ENCODE results near the gene A2M. TPM values are rescaled to one million over a fixed set of nuclear protein-coding genes. Genes with fewer than 3 reads are reported as not detected.

A2M gene
- total and polyA plus RNA-seq, 10 of the 15 experiments (the other 5 are each of a cell fraction or from before 2014, with no cell fraction given) = 0.03 to 3.5 (median 0.20) TPM; not detected in 5

DNA sequence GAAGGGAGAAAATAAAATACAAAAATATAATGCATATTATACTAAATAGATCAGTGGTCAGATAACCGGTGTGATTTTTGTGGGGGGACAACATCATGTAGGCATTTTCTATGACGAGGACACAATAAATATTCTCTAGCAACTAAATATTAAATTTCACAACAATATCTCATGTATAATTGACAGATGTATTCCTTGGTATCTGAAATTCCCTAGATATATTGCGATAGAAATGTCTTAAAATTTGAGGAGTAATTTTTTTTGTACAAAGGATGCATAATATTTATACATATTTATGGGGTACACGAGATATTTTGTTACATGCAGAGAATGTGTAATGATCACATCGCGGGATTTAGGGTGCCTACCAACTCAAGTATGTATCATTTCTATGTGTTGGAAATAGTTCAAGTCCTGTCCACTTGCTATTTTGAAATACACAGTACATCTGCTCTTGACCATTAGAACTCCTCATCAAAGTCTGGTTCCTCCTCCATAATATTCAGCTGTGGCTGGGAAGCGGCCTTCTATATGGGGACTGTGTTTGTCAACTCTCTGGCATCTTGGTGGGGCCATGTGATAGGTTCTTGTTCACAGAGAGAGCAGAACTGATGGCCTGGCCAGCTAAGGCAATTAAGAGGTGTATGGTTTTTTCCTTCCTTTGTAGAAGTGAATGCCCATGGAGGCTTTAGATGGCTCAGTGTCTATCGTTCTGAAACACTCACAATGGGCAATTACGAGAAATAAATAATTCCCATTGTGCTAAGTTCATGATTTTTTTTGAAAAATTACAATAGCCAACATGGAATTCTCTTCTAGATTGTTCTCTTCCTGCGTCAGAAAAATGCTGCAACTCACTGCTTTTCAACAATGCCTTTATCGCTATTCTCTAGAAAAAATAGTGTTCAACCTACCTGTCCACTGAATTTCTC is 8.8 kb downstream of the A2M start:
- WGBS (ENCODE audit: insufficient coverage, insufficient replicate concordance, low lambda C conversion rate, missing lambda C conversion rate) = 55% methylated on average over 11 of the region's 11 CpGs
- TF ChIP-seq ZNF217 (IDR thresholded peaks at IDR 0.05) (no peak), RAD51 (IDR thresholded peaks at IDR 0.05) (no peak), EGR1 (IDR thresholded peaks at IDR 0.05; ENCODE audit: borderline replicate concordance in 1 of 2, low read depth in 2 of 2, low read length in 2 of 2) (no peak), NFIC (IDR thresholded peaks at IDR 0.05; ENCODE audit: low read depth, low read length) (no peak), RCOR1 (conservative IDR thresholded peaks at IDR 0.05; ENCODE audit: low read depth, low read length) (no peak)
- TF ChIP-seq, protein P1, sequence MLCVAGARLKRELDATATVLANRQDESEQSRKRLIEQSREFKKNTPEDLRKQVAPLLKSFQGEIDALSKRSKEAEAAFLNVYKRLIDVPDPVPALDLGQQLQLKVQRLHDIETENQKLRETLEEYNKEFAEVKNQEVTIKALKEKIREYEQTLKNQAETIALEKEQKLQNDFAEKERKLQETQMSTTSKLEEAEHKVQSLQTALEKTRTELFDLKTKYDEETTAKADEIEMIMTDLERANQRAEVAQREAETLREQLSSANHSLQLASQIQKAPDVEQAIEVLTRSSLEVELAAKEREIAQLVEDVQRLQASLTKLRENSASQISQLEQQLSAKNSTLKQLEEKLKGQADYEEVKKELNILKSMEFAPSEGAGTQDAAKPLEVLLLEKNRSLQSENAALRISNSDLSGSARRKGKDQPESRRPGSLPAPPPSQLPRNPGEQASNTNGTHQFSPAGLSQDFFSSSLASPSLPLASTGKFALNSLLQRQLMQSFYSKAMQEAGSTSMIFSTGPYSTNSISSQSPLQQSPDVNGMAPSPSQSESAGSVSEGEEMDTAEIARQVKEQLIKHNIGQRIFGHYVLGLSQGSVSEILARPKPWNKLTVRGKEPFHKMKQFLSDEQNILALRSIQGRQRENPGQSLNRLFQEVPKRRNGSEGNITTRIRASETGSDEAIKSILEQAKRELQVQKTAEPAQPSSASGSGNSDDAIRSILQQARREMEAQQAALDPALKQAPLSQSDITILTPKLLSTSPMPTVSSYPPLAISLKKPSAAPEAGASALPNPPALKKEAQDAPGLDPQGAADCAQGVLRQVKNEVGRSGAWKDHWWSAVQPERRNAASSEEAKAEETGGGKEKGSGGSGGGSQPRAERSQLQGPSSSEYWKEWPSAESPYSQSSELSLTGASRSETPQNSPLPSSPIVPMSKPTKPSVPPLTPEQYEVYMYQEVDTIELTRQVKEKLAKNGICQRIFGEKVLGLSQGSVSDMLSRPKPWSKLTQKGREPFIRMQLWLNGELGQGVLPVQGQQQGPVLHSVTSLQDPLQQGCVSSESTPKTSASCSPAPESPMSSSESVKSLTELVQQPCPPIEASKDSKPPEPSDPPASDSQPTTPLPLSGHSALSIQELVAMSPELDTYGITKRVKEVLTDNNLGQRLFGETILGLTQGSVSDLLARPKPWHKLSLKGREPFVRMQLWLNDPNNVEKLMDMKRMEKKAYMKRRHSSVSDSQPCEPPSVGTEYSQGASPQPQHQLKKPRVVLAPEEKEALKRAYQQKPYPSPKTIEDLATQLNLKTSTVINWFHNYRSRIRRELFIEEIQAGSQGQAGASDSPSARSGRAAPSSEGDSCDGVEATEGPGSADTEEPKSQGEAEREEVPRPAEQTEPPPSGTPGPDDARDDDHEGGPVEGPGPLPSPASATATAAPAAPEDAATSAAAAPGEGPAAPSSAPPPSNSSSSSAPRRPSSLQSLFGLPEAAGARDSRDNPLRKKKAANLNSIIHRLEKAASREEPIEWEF (IDR thresholded peaks at IDR 0.05; ENCODE audit: insufficient replicate concordance, low read depth, low read length) = no peak
- TF ChIP-seq, protein P2, sequence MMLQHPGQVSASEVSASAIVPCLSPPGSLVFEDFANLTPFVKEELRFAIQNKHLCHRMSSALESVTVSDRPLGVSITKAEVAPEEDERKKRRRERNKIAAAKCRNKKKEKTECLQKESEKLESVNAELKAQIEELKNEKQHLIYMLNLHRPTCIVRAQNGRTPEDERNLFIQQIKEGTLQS (IDR thresholded peaks at IDR 0.05; ENCODE audit: borderline replicate concordance, extremely low read depth, low read depth, low read length) = no peak
- TF ChIP-seq, protein P3, sequence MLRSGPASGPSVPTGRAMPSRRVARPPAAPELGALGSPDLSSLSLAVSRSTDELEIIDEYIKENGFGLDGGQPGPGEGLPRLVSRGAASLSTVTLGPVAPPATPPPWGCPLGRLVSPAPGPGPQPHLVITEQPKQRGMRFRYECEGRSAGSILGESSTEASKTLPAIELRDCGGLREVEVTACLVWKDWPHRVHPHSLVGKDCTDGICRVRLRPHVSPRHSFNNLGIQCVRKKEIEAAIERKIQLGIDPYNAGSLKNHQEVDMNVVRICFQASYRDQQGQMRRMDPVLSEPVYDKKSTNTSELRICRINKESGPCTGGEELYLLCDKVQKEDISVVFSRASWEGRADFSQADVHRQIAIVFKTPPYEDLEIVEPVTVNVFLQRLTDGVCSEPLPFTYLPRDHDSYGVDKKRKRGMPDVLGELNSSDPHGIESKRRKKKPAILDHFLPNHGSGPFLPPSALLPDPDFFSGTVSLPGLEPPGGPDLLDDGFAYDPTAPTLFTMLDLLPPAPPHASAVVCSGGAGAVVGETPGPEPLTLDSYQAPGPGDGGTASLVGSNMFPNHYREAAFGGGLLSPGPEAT (IDR thresholded peaks at IDR 0.05; ENCODE audit: low read depth) = no peak
- no peaks in the 10 kb centered on the region for H3K79me2 ChIP-seq (ENCODE audit: control insufficient read depth, insufficient read depth, low read length)

More for the DNA sequence above, 8.8 kb downstream of the A2M start:
- ATAC-seq (no peak), FAIRE-seq (no peak), DNase-seq (ENCODE audit: low read depth, low spot score) (no peak)
- Histone ChIP-seq H3K9ac (ENCODE audit: control insufficient read depth, insufficient read depth, low read length) (no peak overlapping the region), H3K4me1 (ENCODE audit: control insufficient read depth, insufficient read depth, low read length) (no peaks in the 10 kb centered on the region), H2AFZ (ENCODE audit: control insufficient read depth, low read depth, low read length) (no peak overlapping the region), H4K20me1 (ENCODE audit: control insufficient read depth, insufficient read depth) (no peaks in the 10 kb centered on the region), H3K27ac (ENCODE audit: control insufficient read depth, insufficient read depth) (no peak overlapping the region), H3K4me3 (no peak overlapping the region), H3K4me2 (ENCODE audit: control insufficient read depth, insufficient read depth) (no peak overlapping the region), H3K9me3 (replicated peaks; ENCODE audit: control insufficient read depth, insufficient read depth, low read length) (no peaks in the 10 kb centered on the region), H3K27me3 (replicated peaks in 1 of 2; ENCODE audit: control insufficient read depth in 2 of 2, insufficient read depth in 2 of 2, low read length in 1 of 2) (no peaks in the 10 kb centered on the region), H3K36me3 (ENCODE audit: control insufficient read depth in 2 of 2, insufficient read depth in 2 of 2, low read length in 1 of 2) (no peaks in the 10 kb centered on the region)
- ChIA-PET SMC1A (ENCODE audit: uncharacterized antibody, unreplicated experiment) (no interaction called here), CTCF (no interaction called here), POLR2A (no interaction called here), RAD21 (ENCODE audit: unreplicated experiment) (no interaction called here)
- intact Hi-C loops (cut with micrococcal nuclease; ENCODE audit: unreplicated experiment) = no loop called here
- in situ Hi-C loops (cut with MboI) = no loop called here
- no TSS peak for BruUV-seq (replicated peaks)
